Panc1 (cell line): ENCODE measurements around the gene SRSF2.

Experiments
- POLR2AphosphoS5 ChIP-seq: IDR thresholded peaks from 2 replicates; pipeline ENCODE4 v1.6.1; 2012; ENCODE audit warnings: mild to moderate bottlenecking, low read depth, low read length, moderate library complexity
- TF ChIP-seq, protein P1 (sequence below): fragments of 450-650 bp; IDR thresholded peaks from 2 replicates; pipeline ENCODE4 v1.5.1; 2017; ENCODE audit warnings: mild to moderate bottlenecking

DNA sequence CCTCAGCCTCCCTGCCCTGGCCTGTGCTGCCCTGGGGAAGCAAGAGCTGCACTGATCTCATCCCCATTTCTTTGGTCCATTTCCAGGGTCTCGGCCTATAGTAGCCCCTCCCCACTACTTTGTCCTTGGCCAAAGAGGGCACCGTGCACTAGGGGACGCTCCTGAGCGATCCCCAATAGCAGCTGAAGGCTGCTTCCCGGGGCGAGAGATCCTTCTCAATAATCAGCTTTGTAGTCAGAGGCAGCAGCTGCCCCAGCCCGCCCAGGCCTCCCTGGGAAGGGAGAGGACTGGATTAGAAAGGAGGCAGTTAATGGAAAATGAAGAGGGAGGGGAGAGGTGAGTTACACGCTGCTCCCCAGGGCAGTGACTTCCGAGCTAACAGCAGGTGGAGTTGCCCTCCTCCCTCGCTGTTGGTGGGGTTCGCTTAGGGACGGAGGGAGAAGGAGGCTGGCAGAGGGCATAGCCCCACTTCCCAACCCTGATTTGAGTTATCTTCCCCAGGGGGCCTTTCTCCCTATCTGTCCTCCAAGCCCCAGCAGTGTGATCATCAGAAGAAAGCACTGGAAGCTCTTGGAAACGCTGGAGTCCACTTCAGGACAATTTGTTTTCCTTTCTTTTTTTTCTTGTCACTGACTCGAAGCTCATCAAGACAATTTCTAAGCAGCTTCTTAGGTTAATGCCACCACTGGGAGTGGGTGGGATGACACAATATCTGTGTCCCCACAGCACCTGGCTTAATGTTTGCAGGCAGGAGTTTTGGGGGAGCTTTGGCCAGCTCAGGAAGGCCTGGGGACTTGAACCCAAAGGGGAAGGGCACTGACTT is 28.9 kb downstream of the SRSF2 start:
- no peak for TF ChIP-seq POLR2AphosphoS5
- TF ChIP-seq, protein P1, sequence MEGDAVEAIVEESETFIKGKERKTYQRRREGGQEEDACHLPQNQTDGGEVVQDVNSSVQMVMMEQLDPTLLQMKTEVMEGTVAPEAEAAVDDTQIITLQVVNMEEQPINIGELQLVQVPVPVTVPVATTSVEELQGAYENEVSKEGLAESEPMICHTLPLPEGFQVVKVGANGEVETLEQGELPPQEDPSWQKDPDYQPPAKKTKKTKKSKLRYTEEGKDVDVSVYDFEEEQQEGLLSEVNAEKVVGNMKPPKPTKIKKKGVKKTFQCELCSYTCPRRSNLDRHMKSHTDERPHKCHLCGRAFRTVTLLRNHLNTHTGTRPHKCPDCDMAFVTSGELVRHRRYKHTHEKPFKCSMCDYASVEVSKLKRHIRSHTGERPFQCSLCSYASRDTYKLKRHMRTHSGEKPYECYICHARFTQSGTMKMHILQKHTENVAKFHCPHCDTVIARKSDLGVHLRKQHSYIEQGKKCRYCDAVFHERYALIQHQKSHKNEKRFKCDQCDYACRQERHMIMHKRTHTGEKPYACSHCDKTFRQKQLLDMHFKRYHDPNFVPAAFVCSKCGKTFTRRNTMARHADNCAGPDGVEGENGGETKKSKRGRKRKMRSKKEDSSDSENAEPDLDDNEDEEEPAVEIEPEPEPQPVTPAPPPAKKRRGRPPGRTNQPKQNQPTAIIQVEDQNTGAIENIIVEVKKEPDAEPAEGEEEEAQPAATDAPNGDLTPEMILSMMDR: peak; percentile 11
